Measurements from ENCODE around the gene FAM9A. TPM values are rescaled to one million over a fixed set of nuclear protein-coding genes. Genes with fewer than 3 reads are reported as not detected.

Gene FAM9A
- total and polyA plus RNA-seq, 2 of the 8 experiments (the other 6 are each of a cell fraction or from before 2014, with no cell fraction given) = not detected

DNA sequence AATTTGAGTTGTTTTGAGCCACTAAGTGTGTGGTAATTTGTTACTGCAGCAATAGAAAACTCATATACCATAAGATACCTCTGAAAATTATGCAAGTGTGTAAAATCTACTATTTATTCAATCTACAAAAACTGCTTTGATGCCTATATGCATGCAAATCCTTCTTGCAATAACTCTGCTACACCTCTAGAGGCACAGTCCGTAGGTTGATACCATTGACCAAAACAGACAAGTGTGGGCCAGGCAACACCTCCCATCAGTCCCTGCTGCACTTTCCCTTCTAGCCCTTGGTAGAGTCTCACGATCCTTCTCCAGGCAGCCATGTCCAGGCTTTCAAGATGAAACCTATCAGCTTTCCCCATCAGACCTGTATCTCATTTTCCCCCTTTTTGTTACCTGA lies 48.8 kb upstream of the FAM9A start:
- no peaks in the 10 kb centered on the region for H3K23me2 ChIP-seq (ENCODE audit: low read depth, low read length)
- H4K8ac ChIP-seq (ENCODE audit: extremely low read depth, insufficient read depth, low read length) = no peak overlapping the region
- no peak overlapping the region for H4K5ac ChIP-seq (ENCODE audit: insufficient read length, low read depth, low read length)
- no peaks in the 10 kb centered on the region for H4K20me1 ChIP-seq (replicated peaks in 1 of 2; ENCODE audit: control insufficient read depth in 1 of 2, insufficient read depth in 2 of 2, low read length in 2 of 2)
- H2BK20ac ChIP-seq (ENCODE audit: low read length) = no peak overlapping the region
- H3K4me2 ChIP-seq (ENCODE audit: insufficient read depth in 1 of 2, low read depth in 2 of 2, low read length in 2 of 2) = no peak overlapping the region
- H3K79me1 ChIP-seq (ENCODE audit: low read depth, low read length) = no peaks in the 10 kb centered on the region
- H2BK5ac ChIP-seq (ENCODE audit: low read depth, low read length) = no peak overlapping the region
- no peak overlapping the region for H4K91ac ChIP-seq (replicated peaks; ENCODE audit: insufficient read length, low read length)
- WGBS, 2 experiments (ENCODE audit: extremely low coverage in 1 of 2, insufficient coverage in 1 of 2, insufficient read length in 1 of 2, insufficient replicate concordance in 2 of 2, low coverage in 1 of 2, low lambda C conversion rate in 2 of 2, missing lambda C conversion rate in 1 of 2) = 88% methylated on average over 2 of the region's 2 CpGs; no CpG with 5 or more reads in 1 of the 2 experiments
- DNase-seq (ENCODE audit: low read depth in 1 of 2, low spot score in 2 of 2) (no peak), FAIRE-seq (no peak)
- no peak overlapping the region for H2BK120ac ChIP-seq (replicated peaks; ENCODE audit: low read depth, low read length)
- no peak overlapping the region for H2AK5ac ChIP-seq (ENCODE audit: low read depth, low read length)
- no peak overlapping the region for H3K23ac ChIP-seq (ENCODE audit: insufficient read length)
- no peaks in the 10 kb centered on the region for H3K9me3 ChIP-seq (ENCODE audit: insufficient read depth in 2 of 2, low read depth in 1 of 2, low read length in 1 of 2)
- H3K9ac ChIP-seq (replicated peaks in 1 of 4; ENCODE audit: extremely low read depth in 1 of 4, low read depth in 3 of 4, low read length in 3 of 4) = no peak overlapping the region
- H3K79me2 ChIP-seq (ENCODE audit: control insufficient read depth in 1 of 2, insufficient read depth in 2 of 2, low read length in 2 of 2) = no peaks in the 10 kb centered on the region
- H3K4ac ChIP-seq (replicated peaks; ENCODE audit: insufficient read length, low read depth, low read length) = no peak overlapping the region
- no peak overlapping the region for H2BK12ac ChIP-seq (ENCODE audit: low read depth, low read length)
- no peak overlapping the region for H3K14ac ChIP-seq (ENCODE audit: insufficient read length)
- H3K27me3 ChIP-seq (replicated peaks in 1 of 4; ENCODE audit: control insufficient read depth in 3 of 4, extremely low read depth in 1 of 4, insufficient read depth in 3 of 4, low read length in 3 of 4) = no peaks in the 10 kb centered on the region
- no peak for TF ChIP-seq POU5F1 (IDR thresholded peaks at IDR 0.05; ENCODE audit: low read depth, low read length)
- TF ChIP-seq CEBPB (IDR thresholded peaks at IDR 0.05; ENCODE audit: low read depth, low read length) = no peak
- TF ChIP-seq RAD21 (IDR thresholded peaks at IDR 0.05 in 1 of 2, conservative IDR thresholded peaks at IDR 0.05 in 1 of 2; ENCODE audit: low read depth in 2 of 2, low read length in 2 of 2) = peak in 1 of 2 experiments; percentile 7; a peak in 1 of 4 replicates
- TF ChIP-seq, protein P1, sequence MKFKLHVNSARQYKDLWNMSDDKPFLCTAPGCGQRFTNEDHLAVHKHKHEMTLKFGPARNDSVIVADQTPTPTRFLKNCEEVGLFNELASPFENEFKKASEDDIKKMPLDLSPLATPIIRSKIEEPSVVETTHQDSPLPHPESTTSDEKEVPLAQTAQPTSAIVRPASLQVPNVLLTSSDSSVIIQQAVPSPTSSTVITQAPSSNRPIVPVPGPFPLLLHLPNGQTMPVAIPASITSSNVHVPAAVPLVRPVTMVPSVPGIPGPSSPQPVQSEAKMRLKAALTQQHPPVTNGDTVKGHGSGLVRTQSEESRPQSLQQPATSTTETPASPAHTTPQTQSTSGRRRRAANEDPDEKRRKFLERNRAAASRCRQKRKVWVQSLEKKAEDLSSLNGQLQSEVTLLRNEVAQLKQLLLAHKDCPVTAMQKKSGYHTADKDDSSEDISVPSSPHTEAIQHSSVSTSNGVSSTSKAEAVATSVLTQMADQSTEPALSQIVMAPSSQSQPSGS (IDR thresholded peaks at IDR 0.05; ENCODE audit: low read length) = no peak
- TF ChIP-seq SP4 (IDR thresholded peaks at IDR 0.05; ENCODE audit: low read length) = no peak
- TF ChIP-seq, protein P2, sequence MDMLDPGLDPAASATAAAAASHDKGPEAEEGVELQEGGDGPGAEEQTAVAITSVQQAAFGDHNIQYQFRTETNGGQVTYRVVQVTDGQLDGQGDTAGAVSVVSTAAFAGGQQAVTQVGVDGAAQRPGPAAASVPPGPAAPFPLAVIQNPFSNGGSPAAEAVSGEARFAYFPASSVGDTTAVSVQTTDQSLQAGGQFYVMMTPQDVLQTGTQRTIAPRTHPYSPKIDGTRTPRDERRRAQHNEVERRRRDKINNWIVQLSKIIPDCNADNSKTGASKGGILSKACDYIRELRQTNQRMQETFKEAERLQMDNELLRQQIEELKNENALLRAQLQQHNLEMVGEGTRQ (IDR thresholded peaks at IDR 0.05; ENCODE audit: low read length) = no peak
- TF ChIP-seq, protein P3, sequence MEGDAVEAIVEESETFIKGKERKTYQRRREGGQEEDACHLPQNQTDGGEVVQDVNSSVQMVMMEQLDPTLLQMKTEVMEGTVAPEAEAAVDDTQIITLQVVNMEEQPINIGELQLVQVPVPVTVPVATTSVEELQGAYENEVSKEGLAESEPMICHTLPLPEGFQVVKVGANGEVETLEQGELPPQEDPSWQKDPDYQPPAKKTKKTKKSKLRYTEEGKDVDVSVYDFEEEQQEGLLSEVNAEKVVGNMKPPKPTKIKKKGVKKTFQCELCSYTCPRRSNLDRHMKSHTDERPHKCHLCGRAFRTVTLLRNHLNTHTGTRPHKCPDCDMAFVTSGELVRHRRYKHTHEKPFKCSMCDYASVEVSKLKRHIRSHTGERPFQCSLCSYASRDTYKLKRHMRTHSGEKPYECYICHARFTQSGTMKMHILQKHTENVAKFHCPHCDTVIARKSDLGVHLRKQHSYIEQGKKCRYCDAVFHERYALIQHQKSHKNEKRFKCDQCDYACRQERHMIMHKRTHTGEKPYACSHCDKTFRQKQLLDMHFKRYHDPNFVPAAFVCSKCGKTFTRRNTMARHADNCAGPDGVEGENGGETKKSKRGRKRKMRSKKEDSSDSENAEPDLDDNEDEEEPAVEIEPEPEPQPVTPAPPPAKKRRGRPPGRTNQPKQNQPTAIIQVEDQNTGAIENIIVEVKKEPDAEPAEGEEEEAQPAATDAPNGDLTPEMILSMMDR (IDR thresholded peaks at IDR 0.05; ENCODE audit: control extremely low read depth in 1 of 3, insufficient read depth in 1 of 3, low read depth in 1 of 3, low read length in 3 of 3) = peak in 2 of 3 experiments; percentile 12 to 37; a peak in 2 of 4 replicates
- H3K4me3 ChIP-seq (ENCODE audit: extremely low read depth in 1 of 4, insufficient read depth in 2 of 4, low read depth in 3 of 4, low read length in 4 of 4) = no peak overlapping the region
- H2BK15ac ChIP-seq (ENCODE audit: low read length) = no peak overlapping the region
- H3K56ac ChIP-seq (replicated peaks; ENCODE audit: insufficient read length, low read depth, low read length) = no peak overlapping the region
- H3K36me3 ChIP-seq (ENCODE audit: control insufficient read depth in 2 of 4, insufficient read depth in 4 of 4, low read length in 3 of 4) = no peaks in the 10 kb centered on the region
- no peaks in the 10 kb centered on the region for H3K4me1 ChIP-seq (replicated peaks in 1 of 4; ENCODE audit: control insufficient read depth in 3 of 4, insufficient read depth in 4 of 4, low read length in 3 of 4)
- no peak overlapping the region for H3K18ac ChIP-seq (ENCODE audit: extremely low read depth, low read length)
- CTCF ChIA-PET (ENCODE audit: partially characterized antibody) = interaction anchor here (0.9 to 1.6 kb wide), 6 partner anchors 9 to 71 kb away, joined by 3 to 5 read pairs (median 3); no protein-coding TSS in a partner anchor
- H3K27ac ChIP-seq (ENCODE audit: low read depth, low read length) = no peak overlapping the region
- POLR2A ChIA-PET (ENCODE audit: partially characterized antibody) = no interaction called here
- no peak overlapping the region for H2AFZ ChIP-seq (ENCODE audit: low read length)

Measured in H1 (cell line).